HCT116 (cell line): ENCODE results near the gene SYMPK. TPM values are rescaled to one million over a fixed set of nuclear protein-coding genes. Genes with fewer than 3 reads are reported as not detected.

Experiments
- ATAC-seq: fragments of 200-7000 bp; cut with Tn5 transposase; 2 replicates; pipeline ENCODE4 v1.9.1; 2020; ENCODE audit warnings: mild to moderate bottlenecking, moderate library complexity
- BruUV-seq: library from RNA; stranded (reverse); fragments of 400-500 nt; replicated peaks from 2 replicates; lab custom pipeline; 2021; lab: Mats Ljungman, UMichigan
- CTCF ChIA-PET: fragments of 300-600 bp; sonication (Branson Sonifier 250); formaldehyde crosslinking; loops from one replicate; lab custom pipeline; 2021; ENCODE audit warnings: antibody characterized with exemption; lab: Charles Lee
- POLR2A ChIA-PET: fragments of 300-600, 350-600 bp; sonication (Branson Sonifier 250); formaldehyde crosslinking; loops from one replicate; lab custom pipeline; 2021; ENCODE audit warnings: antibody characterized with exemption; lab: Charles Lee
- RAD21 ChIA-PET, 2 experiments: fragments of 300-600 bp; sonication (Branson Sonifier 250); formaldehyde crosslinking; loops; one replicate each; lab custom pipeline; 2023; ENCODE audit warnings: low total read pairs in 2 of 2; ENCODE audit not compliant: uncharacterized antibody in 2 of 2, unreplicated experiment in 2 of 2, low non-redundant PET in 1 of 2; lab: Charles Lee
- DNase-seq: peaks from one replicate; pipeline ENCODE4 v3.0.0-alpha.2; 2010; ENCODE audit warnings: low read depth, low spot score
- H2AFZ ChIP-seq: fragments of 200-600 bp; shearing (Covaris generic), sonication (generic); 2 replicates; pipeline ENCODE4 v1.6.1; 2017; ENCODE audit warnings: low read depth, mixed run types, mixed read lengths, antibody characterized with exemption, low read length; ENCODE audit not compliant: poor library complexity, severe bottlenecking
- H3K27ac ChIP-seq: 2 replicates; pipeline ENCODE4 v1.5.1; 2012; ENCODE audit warnings: low read depth, low read length
- H3K27me3 ChIP-seq: fragments of 200-600 bp; sonication (generic); 2 replicates; pipeline ENCODE4 v1.6.1; 2016; ENCODE audit warnings: mixed run types, low read length, mixed read lengths; ENCODE audit not compliant: insufficient read depth
- H3K36me3 ChIP-seq, 2 experiments: fragments of 200-500 bp in 1 of 2; fragments of 200-600 bp in 1 of 2; sonication (Bioruptor generic) in 1 of 2; sonication (generic) in 1 of 2; 2 replicates each; pipeline versions ENCODE4 v1.5.1 to v1.6.1; 2014 to 2016; ENCODE audit warnings: low read length in 2 of 2, inconsistent platforms in 1 of 2, mixed read lengths in 1 of 2, mixed run types in 1 of 2; ENCODE audit not compliant: insufficient read depth in 2 of 2, control insufficient read depth in 1 of 2
- H3K4me1 ChIP-seq, 2 experiments: fragments of 200-600 bp in 1 of 2; sonication (generic) in 1 of 2; 2 replicates each; pipeline versions ENCODE4 v1.5.1 to v1.6.1; 2012 to 2017; ENCODE audit warnings: low read length in 2 of 2, inconsistent platforms in 1 of 2, mild to moderate bottlenecking in 1 of 2, mixed read lengths in 1 of 2, mixed run types in 1 of 2, moderate library complexity in 1 of 2; ENCODE audit not compliant: insufficient read depth in 2 of 2, control insufficient read depth in 1 of 2
- H3K4me2 ChIP-seq: fragments of 200-600 bp; sonication (generic); 2 replicates; pipeline ENCODE4 v1.6.1; 2017; ENCODE audit warnings: mixed run types, low read length, mixed read lengths
- H3K4me3 ChIP-seq, 2 experiments: fragments of 200-600 bp in 1 of 2; sonication (generic) in 1 of 2; replicated peaks in 1 of 2; 2 replicates each; pipeline ENCODE4 v1.5.1; 2011 to 2016; ENCODE audit warnings: low read length in 2 of 2, control low read depth in 1 of 2, low read depth in 1 of 2, mild to moderate bottlenecking in 1 of 2, mixed read lengths in 1 of 2, mixed run types in 1 of 2
- H3K79me2 ChIP-seq: fragments of 200-600 bp; sonication (generic); 2 replicates; pipeline ENCODE4 v1.6.1; 2017; ENCODE audit warnings: mild to moderate bottlenecking, mixed run types, low read length, moderate library complexity, mixed read lengths; ENCODE audit not compliant: insufficient read depth
- H3K9ac ChIP-seq: fragments of 200-600 bp; sonication (generic); 2 replicates; pipeline ENCODE4 v1.6.1; 2016; ENCODE audit warnings: low read length, mixed read lengths
- H3K9me2 ChIP-seq: fragments of 200-600 bp; sonication (generic), shearing (Covaris generic); 2 replicates; pipeline ENCODE4 v1.6.1; 2017; ENCODE audit warnings: mixed run types, mild to moderate bottlenecking, moderate library complexity; ENCODE audit not compliant: insufficient read depth
- H3K9me3 ChIP-seq, 2 experiments: fragments of 200-500 bp in 1 of 2; fragments of 200-600 bp in 1 of 2; sonication (Bioruptor generic) in 1 of 2; sonication (generic) in 1 of 2; 2 replicates each; pipeline ENCODE4 v1.6.1; 2014 to 2017; ENCODE audit warnings: low read length in 2 of 2, mixed read lengths in 2 of 2, inconsistent platforms in 1 of 2, low read depth in 1 of 2, mild to moderate bottlenecking in 1 of 2, mixed run types in 1 of 2, moderate library complexity in 1 of 2; ENCODE audit not compliant: control insufficient read depth in 1 of 2, insufficient read depth in 1 of 2
- H4K20me1 ChIP-seq: fragments of 200-600 bp; sonication (generic), shearing (Covaris generic); 2 replicates; pipeline ENCODE4 v1.6.1; 2017; ENCODE audit warnings: mixed run types, mild to moderate bottlenecking, moderate library complexity; ENCODE audit not compliant: insufficient read depth
- EGR1 ChIP-seq: IDR thresholded peaks from 2 replicates; pipeline ENCODE4 v1.6.1; 2012; ENCODE audit warnings: low read depth
- EZH2 ChIP-seq: fragments of 200-600 bp; sonication (generic); IDR thresholded peaks from 2 replicates; pipeline ENCODE4 v1.6.1; 2017; ENCODE audit warnings: antibody characterized with exemption, mixed run types
- FOSL1 ChIP-seq: IDR thresholded peaks from 2 replicates; pipeline ENCODE4 v1.6.1; 2012; ENCODE audit warnings: low read depth
- JUND ChIP-seq: IDR thresholded peaks from 2 replicates; pipeline ENCODE4 v1.6.1; 2012
- POLR2A ChIP-seq: IDR thresholded peaks from 2 replicates; pipeline ENCODE4 v1.7.0; 2011; ENCODE audit warnings: borderline replicate concordance; ENCODE audit not compliant: insufficient read depth, insufficient read length; ENCODE audit errors: extremely low read depth
- POLR2AphosphoS5 ChIP-seq: IDR thresholded peaks from 2 replicates; pipeline ENCODE4 v1.6.1; 2011; ENCODE audit warnings: mild to moderate bottlenecking, low read depth, low read length, moderate library complexity
- RAD21 ChIP-seq: IDR thresholded peaks from 2 replicates; pipeline ENCODE4 v1.6.1; 2012; ENCODE audit warnings: low read depth, mild to moderate bottlenecking
- SP1 ChIP-seq: IDR thresholded peaks from 2 replicates; pipeline ENCODE4 v1.6.1; 2012; ENCODE audit warnings: low read depth
- SRF ChIP-seq: IDR thresholded peaks from 2 replicates; pipeline ENCODE4 v1.6.1; 2012; ENCODE audit warnings: low read depth
- TCF7L2 ChIP-seq: IDR thresholded peaks from 2 replicates; pipeline ENCODE4 v1.7.0; 2011; ENCODE audit warnings: borderline replicate concordance, inconsistent platforms; ENCODE audit not compliant: insufficient read depth, insufficient read length; ENCODE audit errors: extremely low read depth
- ZFX ChIP-seq: fragments of 450-650 bp; IDR thresholded peaks from 2 replicates; pipeline ENCODE4 v1.6.1; 2017
- ZNF274 ChIP-seq: fragments of 200-500 bp; sonication (Bioruptor generic); IDR thresholded peaks from 2 replicates; pipeline ENCODE4 v1.6.1; 2014; ENCODE audit warnings: mild to moderate bottlenecking, low read depth, low read length, inconsistent platforms
- intact Hi-C: fragments of 100-400 bp; cut with micrococcal nuclease; formaldehyde crosslinking; loops from 2 replicates; pipeline ENCODE4 v1.10.0; 2022
- total RNA-seq: library from RNA; stranded (reverse); gene quantifications from one replicate; pipeline ENCODE4 v1.2.1, GENCODE V29; 2021; ENCODE audit not compliant: unreplicated experiment
- TF ChIP-seq, protein P1 (sequence below): IDR thresholded peaks from 2 replicates; pipeline ENCODE4 v1.6.1; 2011; ENCODE audit warnings: mild to moderate bottlenecking, low read length, moderate library complexity; ENCODE audit not compliant: insufficient replicate concordance; ENCODE audit errors: extremely low read depth
- TF ChIP-seq, protein P2 (sequence below): IDR thresholded peaks from 2 replicates; pipeline ENCODE4 v1.6.1; 2012; ENCODE audit warnings: low read depth
- TF ChIP-seq, protein P3 (sequence below), 3 experiments: fragments of 200-600 bp in 1 of 3; sonication (generic) in 1 of 3; IDR thresholded peaks in 2 of 3; conservative IDR thresholded peaks in 1 of 3; 2 replicates each; pipeline ENCODE4 v1.5.1; 2012 to 2017; ENCODE audit warnings: low read depth in 2 of 3, low read length in 2 of 3, antibody characterized with exemption in 1 of 3, borderline replicate concordance in 1 of 3, control low read depth in 1 of 3, mild to moderate bottlenecking in 1 of 3, mixed read lengths in 1 of 3, mixed run types in 1 of 3, moderate library complexity in 1 of 3; ENCODE audit not compliant: insufficient read depth in 1 of 3
- TF ChIP-seq, protein P4 (sequence below): IDR thresholded peaks from 2 replicates; pipeline ENCODE4 v1.6.1; 2012

The SYMPK gene
- total RNA-seq, 1 experiment from 2014 or later: 117 TPM

DNA sequence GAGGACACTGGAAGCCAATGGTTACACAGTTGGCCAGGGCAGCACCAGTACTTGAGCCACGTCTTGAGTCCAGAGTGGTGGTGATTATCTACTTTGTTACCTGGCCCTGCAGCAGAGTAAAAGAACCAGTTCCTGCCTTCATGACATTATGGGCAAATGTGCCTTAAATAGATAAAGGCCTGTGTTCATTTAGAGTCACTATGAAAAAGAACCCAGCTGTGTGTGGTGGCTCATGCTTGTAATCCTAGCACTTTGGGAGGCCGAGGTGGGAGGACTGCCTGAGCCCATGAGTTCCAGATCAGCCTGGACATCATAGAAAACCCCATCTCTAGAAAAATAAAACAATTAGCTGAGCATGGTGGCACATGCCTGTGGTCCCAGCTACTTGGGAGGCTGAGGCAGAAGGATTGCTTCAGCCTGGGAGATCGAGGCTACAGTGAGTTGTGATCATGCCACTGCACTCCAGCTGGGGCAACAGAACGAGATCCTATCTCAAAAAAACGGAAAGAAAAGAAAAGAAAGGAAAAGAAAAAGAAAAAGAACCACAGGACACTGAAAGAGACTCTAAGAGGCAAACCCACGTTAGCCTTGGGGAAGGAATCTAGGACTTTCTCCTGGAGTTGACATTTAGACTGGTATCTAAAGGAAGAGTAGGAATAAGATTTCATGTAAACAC is 26.4 kb upstream of the SYMPK start:
- ChIA-PET RAD21 (no interaction called here), CTCF (no interaction called here), POLR2A (no interaction called here)
- Histone ChIP-seq H4K20me1 (no peaks in the 10 kb centered on the region), H3K9me2 (no peaks in the 10 kb centered on the region), H3K4me2 (no peak overlapping the region), H3K9ac (no peak overlapping the region), H3K79me2 (peaks cover 10% of the 10 kb centered on the region), H3K36me3 (no peaks in the 10 kb centered on the region), H3K27ac (no peak overlapping the region), H2AFZ (no peak overlapping the region), H3K9me3 (no peaks in the 10 kb centered on the region), H3K4me3 (no peak overlapping the region), H3K4me1 (peaks cover 5 to 14% of the 10 kb centered on the region in 2 experiments; a peak in 3 of 4 replicates), H3K27me3 (no peaks in the 10 kb centered on the region)
- no peak for ATAC-seq
- no TSS peak for BruUV-seq
- intact Hi-C loops: no loop called here
- no peak for DNase-seq
- TF ChIP-seq POLR2AphosphoS5 (no peak), ZFX (no peak), JUND (no peak), ZNF274 (no peak), POLR2A (no peak), TCF7L2 (no peak), EGR1 (no peak), SP1 (no peak), SRF (no peak), RAD21 (no peak), EZH2 (no peak), FOSL1 (no peak)
- TF ChIP-seq, protein P1, sequence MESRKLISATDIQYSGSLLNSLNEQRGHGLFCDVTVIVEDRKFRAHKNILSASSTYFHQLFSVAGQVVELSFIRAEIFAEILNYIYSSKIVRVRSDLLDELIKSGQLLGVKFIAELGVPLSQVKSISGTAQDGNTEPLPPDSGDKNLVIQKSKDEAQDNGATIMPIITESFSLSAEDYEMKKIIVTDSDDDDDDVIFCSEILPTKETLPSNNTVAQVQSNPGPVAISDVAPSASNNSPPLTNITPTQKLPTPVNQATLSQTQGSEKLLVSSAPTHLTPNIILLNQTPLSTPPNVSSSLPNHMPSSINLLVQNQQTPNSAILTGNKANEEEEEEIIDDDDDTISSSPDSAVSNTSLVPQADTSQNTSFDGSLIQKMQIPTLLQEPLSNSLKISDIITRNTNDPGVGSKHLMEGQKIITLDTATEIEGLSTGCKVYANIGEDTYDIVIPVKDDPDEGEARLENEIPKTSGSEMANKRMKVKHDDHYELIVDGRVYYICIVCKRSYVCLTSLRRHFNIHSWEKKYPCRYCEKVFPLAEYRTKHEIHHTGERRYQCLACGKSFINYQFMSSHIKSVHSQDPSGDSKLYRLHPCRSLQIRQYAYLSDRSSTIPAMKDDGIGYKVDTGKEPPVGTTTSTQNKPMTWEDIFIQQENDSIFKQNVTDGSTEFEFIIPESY: no peak
- TF ChIP-seq, protein P2, sequence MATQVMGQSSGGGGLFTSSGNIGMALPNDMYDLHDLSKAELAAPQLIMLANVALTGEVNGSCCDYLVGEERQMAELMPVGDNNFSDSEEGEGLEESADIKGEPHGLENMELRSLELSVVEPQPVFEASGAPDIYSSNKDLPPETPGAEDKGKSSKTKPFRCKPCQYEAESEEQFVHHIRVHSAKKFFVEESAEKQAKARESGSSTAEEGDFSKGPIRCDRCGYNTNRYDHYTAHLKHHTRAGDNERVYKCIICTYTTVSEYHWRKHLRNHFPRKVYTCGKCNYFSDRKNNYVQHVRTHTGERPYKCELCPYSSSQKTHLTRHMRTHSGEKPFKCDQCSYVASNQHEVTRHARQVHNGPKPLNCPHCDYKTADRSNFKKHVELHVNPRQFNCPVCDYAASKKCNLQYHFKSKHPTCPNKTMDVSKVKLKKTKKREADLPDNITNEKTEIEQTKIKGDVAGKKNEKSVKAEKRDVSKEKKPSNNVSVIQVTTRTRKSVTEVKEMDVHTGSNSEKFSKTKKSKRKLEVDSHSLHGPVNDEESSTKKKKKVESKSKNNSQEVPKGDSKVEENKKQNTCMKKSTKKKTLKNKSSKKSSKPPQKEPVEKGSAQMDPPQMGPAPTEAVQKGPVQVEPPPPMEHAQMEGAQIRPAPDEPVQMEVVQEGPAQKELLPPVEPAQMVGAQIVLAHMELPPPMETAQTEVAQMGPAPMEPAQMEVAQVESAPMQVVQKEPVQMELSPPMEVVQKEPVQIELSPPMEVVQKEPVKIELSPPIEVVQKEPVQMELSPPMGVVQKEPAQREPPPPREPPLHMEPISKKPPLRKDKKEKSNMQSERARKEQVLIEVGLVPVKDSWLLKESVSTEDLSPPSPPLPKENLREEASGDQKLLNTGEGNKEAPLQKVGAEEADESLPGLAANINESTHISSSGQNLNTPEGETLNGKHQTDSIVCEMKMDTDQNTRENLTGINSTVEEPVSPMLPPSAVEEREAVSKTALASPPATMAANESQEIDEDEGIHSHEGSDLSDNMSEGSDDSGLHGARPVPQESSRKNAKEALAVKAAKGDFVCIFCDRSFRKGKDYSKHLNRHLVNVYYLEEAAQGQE: no peak
- TF ChIP-seq, protein P3, sequence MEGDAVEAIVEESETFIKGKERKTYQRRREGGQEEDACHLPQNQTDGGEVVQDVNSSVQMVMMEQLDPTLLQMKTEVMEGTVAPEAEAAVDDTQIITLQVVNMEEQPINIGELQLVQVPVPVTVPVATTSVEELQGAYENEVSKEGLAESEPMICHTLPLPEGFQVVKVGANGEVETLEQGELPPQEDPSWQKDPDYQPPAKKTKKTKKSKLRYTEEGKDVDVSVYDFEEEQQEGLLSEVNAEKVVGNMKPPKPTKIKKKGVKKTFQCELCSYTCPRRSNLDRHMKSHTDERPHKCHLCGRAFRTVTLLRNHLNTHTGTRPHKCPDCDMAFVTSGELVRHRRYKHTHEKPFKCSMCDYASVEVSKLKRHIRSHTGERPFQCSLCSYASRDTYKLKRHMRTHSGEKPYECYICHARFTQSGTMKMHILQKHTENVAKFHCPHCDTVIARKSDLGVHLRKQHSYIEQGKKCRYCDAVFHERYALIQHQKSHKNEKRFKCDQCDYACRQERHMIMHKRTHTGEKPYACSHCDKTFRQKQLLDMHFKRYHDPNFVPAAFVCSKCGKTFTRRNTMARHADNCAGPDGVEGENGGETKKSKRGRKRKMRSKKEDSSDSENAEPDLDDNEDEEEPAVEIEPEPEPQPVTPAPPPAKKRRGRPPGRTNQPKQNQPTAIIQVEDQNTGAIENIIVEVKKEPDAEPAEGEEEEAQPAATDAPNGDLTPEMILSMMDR (IDR thresholded peaks at IDR 0.05 in 2 of 3, conservative IDR thresholded peaks at IDR 0.05 in 1 of 3; ENCODE audit: borderline replicate concordance in 1 of 3, insufficient read depth in 1 of 3, low read depth in 2 of 3, low read length in 2 of 3): no peak
- TF ChIP-seq, protein P4, sequence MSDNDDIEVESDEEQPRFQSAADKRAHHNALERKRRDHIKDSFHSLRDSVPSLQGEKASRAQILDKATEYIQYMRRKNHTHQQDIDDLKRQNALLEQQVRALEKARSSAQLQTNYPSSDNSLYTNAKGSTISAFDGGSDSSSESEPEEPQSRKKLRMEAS: no peak
